Measurements from ENCODE around the gene RNF135.
"Not testable (repeated sequence)": the region's sequence is repeated elsewhere in the genome, so short reads cannot be mapped to it uniquely, and the experiment has no call there.

Gene RNF135

DNA sequence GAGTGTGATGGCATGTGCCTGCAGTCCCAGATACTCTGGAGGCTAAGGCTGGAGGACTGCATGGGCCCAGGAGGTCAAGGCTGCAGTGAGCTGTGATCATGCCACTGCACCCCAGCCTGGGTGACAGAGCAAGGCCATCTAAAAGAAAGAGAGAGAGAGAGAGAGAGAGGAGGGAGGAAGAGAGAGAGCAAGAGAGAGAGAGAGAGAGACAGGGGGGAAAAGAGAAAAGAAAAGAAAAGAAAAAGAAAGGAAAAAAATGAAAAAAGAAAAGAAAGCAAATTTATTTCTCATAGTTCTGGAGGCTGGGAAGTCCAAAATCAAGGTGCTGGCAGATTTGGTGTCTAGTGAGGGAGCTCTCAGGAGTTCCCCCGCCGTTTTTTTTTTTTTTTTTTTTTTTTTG is 33.3 kb downstream of the RNF135 start:
- DNase-seq, result no peak

DNA sequence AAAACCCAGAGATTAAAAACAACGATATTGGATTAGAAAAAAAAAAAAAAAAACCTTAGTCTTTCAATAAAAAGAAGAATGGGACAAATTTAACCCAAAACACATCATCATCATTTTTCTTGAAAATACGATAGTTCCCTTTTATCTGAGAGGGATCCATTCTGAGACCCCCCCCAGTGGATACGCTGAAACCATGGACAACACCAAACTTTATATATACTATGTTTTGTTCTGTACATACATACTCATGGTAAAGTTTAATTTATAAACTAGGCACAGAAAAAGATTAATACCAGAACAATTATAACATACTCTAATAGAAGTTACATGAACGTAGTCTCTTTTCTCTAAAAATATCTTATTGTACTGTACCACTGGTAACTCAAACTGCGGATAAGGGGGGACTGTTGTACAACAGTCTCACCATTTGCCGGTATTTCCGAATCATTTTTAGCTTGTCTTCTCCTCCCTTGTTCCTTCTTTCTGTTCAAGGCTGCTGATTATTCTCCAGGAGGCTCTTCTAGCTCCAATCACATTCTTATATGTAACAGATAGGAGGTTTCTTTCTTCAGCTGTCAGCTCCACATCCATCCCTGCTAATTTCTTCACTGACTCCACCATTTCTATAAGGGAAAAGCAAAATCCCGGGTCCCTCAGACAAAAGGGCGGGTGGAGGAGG is 37.0 kb downstream of the RNF135 start:
- no peak for DNase-seq

GRCh38 chr17:31008374-31009041 is 37.7 kb downstream of the RNF135 start:
- peak; percentile 29 to 49 for DNase-seq

GRCh38 chr17:31009042-31009702 is 38.3 kb downstream of the RNF135 start:
- DNase-seq, result peak; percentile 2 to 12

DNA sequence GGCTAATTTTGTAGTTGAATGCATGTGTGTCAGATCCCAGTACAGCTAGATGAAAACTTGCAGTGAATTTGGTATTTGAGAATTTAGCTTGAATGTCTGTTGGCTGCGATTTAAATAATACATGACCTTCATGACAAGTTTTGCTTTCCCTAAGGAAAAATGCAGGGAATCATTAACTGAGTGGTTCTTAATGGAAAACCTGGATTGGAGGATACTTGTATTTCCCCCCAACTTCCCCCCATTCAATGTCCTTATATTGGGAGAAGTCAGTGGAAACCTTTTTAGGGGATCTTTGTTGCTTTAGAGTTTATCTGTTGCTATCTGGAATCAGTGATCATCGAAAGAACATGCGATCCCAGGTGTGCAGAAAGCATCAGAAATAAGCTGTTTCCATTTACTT is 39.2 kb downstream of the RNF135 start:
- not testable (repeated sequence) for DNase-seq

DNA sequence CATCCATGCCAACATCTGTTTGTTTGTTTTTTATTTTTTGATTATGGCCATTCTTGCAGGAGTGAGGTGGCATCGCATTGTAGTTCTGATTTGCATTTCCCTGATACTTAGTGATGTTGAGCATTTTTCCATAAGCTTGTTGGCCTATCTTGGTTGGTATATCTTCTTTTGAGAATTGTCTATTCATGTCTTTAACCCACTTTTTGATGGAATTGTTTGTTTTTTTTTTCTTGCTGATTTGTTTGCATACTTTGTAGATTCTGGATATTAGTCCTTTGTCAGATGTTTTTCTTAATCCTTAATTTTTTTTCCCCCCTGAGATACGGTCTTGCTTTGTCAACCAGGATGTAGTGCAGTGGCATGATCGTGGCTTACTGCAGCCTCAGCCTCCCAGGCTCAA is 43.0 kb downstream of the RNF135 start:
- no peak for DNase-seq

DNA sequence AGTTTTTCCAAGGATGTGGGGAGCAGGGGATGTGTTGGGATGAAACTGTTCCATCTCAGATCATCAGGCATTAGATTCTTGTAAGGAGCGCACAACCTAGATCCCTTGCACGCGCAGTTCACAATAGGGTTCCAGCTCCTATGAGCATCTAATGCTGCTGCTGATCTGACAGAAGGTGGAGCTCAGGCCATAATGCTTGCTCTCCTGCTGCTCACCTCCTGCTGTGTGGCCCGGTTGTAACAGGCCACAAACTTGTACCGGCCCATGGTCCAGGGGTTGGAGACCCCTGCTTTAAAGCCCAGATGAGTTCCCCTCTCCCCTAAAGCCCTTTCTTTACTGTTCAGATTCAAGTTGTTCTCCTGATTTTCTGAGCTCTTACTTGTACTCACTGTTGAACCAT is 44.8 kb downstream of the RNF135 start:
- no peak for DNase-seq

- DNase-seq, result no peak
Measured at GRCh38 chr17:31019004-31019403, 48.2 kb downstream of the RNF135 start.

DNA sequence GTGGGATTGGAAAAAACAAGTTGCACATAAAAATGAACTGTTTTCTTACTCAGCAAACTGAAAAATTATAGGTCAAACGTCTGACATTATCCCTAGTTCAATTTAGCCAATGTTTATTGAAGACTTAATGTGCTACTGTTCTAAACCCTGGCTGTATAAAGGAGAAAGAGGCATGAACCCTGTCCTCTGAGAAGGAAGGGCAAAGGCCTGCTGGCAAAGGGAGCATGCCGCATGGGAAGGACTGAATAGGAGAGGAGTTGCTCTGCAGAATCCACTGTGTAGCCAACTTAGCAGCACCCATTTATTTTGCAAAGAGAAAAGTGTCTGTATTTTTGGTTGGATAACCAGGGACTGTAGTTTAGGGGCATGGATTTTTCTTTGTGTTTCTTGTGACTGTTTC is 52.3 kb downstream of the RNF135 start:
- DNase-seq, result not testable (repeated sequence)

DNA sequence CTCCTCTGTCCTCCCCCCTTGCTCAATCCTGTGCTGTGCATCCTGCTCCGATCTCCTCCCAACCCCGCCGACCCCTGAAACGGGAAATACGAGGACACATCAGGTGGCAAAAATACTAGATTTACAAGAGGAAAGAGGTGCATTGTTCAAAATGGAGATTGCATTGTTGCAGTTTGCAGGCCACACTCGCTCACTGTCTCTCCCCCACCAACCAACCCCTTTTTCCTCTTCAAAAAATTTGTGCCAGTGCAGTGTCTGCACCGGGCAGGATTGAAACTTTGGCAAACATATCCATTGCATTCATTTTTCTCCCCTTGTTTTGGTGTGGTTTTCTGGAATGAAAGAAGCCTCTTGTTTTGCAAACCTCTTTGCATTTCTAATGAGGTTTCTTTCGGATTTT is 61.0 kb downstream of the RNF135 start:
- DNase-seq, result no peak

DNA sequence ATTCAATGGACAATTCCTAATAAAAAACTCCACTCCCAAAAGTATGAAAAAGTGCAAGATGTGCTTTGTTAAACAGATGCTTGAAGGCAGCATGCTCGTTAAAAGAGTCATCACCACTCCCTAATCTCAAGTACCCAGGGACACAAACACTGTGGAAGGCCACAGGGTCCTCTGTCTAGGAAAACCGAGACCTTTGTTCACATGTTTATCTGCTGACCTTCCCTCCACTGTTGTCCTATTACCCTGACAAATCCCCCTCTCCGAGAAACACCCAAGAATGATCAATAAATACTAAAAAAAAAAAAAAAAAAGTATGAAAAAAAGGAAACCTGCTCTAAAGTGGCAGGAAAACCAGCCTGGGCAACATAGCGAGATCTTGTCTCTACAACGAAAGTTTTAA is 64.8 kb downstream of the RNF135 start:
- DNase-seq, result not testable (repeated sequence)

DNA sequence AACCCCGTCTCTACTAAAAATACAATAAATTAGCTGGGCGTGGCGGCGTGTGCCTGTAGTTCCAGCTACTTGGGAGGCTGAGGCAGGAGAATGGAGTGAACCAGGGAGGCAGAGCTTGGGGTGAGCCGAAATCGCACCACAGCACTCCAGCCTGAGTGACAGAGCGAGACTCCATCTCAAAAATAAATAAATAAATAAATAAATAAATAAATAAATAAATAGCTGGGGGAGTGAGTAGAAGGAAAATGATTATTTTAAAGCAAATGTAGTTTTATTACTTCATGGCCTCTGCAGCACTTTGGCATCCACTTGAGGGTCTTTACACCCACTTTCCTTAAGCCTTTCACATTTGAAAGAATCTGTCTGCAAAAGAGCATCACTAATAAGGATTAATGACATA is 70.0 kb downstream of the RNF135 start:
- not testable (repeated sequence) for DNase-seq

DNA sequence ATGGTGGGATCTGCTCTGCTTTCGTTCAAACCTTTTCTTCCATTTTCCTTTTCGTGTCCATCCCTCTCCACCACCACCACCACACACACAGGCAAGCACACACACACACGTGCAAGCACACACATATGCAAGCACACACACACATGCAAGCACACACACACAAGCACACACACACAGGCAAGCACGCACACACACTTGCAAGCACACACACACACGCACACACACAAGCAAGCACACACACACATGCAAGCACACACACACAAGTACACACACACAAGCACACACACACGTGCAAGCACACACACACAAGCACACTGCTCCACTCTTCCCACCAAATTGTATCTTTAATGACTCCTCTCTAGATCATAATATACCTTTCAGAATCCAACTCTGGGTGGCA is 71.5 kb downstream of the RNF135 start:
- DNase-seq, result not testable (repeated sequence)

DNA sequence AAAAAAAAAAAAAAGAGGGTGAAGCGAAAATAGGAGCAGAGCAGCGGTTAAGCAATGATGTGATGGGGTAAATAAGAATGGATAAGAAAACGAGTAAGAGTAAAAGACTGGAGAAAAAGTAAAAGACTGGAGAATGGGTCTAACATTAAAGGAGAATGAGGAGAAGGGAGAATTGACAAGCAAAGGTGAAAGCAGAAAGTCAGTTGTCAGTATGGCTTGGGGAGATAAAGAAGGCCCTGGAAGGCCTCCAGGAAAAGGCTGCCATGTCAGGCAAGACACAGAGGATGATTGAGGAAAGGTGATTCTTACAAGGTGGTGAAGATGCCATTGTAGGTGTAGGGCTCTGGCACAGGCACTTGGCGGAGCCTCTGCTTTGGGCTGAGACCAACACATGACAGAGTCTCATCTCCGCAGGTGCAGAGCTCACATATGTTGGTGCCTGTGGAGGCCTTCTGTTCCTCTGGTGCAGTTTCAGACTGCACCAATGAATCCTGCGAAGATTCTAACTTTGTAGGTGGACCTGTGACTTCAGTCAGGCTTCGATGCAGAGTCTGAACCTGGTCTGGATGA is 76.1 kb downstream of the RNF135 start:
- not testable (repeated sequence) for DNase-seq

DNA sequence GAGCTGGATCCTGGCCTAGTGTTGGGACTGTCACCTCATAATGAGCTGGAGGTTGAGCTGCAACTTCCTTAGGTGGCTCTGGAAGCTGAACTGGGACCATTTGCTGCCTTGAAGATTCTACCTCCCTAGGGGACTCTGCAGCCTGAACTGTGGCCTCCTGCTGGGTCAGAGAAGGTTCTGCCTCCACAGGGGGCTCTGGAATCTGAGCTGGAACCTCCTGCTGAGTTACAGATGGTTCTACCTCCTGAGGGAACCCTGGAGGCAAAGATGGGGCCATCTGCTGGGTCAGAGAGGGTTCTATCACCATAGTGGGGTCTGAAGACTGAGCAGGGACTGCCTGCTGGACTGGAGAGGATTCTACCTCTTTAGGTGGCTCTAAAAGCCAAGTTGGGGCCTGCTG is 77.3 kb downstream of the RNF135 start:
- no peak for DNase-seq

GRCh38 chr17:31048780-31049179 is 77.9 kb downstream of the RNF135 start:
- no peak for DNase-seq
